ENCODE results near the gene TNNI2.

GRCh38 chr11:1847006-1847735 lies 8.4 kb downstream of the TNNI2 start:
- TF ChIP-seq CTCF (IDR thresholded peaks at IDR 0.05 in 8 of 11, conservative IDR thresholded peaks at IDR 0.05 in 3 of 11) (no peak), POLR2A (IDR thresholded peaks at IDR 0.05) (no peak)

All from spleen (tissue), 7 donors.